ACHN (cell line): ENCODE data around the gene PRUNE2.
"Not testable (repeated sequence)": the region's sequence is repeated elsewhere in the genome, so short reads cannot be mapped to it uniquely, and the experiment has no call there.

Experiments
- DNase-seq: peaks from one replicate; pipeline ENCODE4 v3.0.0-alpha.2; 2015
- in situ Hi-C: cut with HindIII; loops from 2 replicates; pipeline ENCODE4 v1.10.0; 2017; ENCODE audit warnings: low sequenced_read_pairs, low pct_ligation_motif_present, low pct_unique_long_range_greater_than_20kb

Gene PRUNE2

DNA sequence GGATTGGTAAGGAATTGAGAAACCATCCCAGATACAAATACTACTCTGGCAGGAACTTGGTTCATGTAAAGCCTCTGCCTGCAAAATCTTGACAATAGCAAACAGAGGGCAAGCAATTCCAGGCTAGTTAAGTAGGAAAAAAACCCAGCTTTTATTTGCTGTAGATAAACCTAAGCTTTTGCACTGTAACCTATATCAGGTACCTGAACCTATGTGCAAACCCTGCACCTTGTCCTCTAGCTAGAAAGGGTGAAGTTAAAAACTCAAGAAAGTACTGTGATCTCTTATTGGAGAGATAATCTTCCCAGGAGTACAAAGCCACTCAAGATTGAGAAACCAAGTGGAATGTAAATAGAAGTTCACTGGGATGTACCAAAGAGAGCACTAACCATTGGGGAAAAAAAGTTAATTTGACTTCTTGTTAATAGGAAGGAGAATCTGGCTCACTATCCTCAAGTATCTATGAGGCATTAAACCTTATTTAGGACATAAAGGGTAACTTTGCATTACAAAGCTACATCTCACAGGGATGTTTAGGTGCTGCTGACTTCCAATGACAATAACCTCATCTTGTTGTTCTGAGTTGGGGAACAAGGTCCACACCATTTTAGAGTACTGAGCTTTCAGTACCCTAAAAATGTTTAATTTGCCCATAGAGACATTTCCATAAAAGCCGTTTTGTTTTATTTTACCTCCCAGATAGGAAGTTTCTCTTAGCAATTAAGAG is 215.5 kb downstream of the PRUNE2 start:
- in situ Hi-C loops, result no loop called here

DNA sequence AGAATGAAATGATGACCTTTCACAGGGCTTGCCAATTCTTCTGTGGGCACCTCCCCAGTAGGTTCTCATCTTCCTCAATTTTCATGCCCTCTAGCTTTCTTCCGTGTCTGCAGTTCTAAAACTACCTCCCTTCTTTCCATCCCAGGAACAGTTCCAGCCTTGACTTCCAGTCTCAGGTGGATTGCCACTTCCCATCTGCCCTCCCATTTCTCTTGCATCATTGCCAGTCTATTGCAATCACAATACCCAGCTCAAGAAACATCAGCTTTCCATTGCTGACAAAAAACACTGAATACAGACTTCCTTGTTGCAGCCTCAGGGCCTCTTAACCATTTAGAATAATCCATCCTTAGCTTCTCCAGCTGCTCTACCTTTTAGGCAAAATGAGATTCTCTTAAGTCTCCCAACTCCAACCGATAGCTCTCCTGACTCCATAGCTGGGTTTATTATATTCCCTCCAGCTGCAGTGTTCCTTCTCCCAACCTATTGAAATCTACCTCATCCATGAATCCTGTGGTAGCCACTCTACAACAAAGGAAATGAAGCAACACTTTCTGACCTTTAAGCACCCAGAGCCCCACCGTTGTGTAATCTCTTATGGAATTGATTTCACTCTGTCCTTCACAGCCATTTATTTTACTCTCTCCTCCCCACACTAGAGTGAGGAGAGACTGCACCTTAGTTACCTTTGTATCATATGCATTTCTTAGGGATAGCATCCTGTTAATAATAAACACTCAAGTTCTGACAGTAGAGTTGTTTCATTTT is 217.3 kb downstream of the PRUNE2 start:
- no peak for DNase-seq
- in situ Hi-C loops, result no loop called here

More for the DNA sequence above, 215.5 kb downstream of the PRUNE2 start:
- no peak for DNase-seq

DNA sequence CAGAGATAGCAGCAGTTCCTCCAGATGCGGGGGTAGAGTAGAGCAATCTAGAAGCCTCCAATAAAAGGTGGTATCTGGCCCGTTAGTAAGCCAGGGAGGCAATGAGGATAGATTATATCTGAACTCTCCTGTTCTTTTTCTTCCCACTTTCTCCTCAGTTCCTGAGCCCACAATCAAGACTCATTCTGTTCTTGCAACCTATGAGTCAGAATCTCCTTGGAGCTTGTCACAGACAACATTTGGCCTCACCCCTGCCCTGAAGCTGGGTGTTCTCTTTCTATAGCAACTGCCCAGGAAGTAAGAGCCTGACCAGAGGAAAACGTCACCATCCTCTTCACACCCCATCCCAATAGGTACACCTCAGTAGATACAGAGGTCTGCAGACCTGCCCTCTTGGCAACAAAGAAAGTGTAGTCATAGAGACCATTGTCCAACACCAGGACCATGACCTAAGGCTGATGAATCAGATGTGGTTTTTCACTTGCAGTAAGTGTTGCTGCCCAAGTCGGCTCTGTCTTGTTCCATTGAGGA is 218.0 kb downstream of the PRUNE2 start:
- DNase-seq, result peak; percentile 60
- in situ Hi-C loops, result no loop called here

DNA sequence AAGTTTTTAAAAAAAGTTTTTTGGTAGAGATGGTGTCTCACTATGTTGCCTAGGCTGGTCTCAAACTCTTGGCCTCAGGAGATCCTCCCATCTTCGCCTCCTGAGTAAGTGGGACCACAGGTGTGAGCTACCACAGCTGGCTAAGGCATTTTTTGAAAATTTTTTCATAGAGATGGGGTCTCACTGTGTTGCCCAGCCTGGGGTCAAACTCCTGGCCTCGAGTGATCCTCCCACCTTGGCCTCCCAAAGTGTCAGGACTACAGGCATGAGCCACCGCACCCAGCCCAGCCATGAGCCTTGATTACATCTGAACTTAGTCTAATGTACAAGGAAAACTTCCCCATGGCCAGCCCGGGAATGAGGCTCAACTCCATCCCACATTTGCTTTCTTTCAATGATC is 219.2 kb downstream of the PRUNE2 start:
- no peak for DNase-seq
- in situ Hi-C loops, result no loop called here

DNA sequence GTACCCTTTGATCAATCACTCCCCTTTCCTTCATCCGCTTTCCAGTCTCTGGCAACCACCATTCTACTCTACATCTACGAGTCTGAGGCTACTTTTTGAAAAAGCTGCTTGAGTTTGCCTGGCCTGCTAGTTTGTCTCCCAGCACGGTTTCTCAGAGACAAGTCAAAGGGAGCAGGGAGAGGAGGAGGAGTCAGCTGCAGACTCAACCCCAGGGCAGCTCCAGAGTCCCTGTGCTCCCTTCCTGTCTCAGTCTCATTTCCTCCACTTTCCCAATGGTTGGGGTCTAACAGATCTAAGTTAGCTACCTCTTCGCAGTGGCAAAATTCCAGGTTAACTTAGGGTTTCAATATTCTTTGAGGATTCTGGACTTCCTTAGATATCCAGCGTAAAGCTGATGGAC is 221.7 kb downstream of the PRUNE2 start:
- in situ Hi-C loops, result no loop called here
- DNase-seq, result no peak

DNA sequence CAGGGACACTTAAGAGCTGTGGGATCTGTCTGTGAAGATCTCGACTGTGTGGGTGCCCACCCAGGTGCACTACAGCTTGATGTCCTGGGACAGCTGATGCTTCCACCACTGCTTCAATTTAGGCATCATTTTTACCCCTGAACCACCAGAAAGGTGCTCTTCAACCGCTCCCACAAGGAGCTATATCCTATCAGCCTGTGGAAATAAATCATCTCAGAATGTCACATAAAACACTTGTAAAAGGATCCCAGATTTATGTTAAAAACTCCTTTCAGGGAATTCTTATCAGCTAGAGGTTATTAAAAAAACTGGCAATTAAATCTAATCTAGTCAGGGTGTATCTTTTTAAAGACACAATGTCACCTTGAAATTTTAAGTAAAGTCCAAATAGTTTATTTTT is 224.4 kb downstream of the PRUNE2 start:
- in situ Hi-C loops, result no loop called here
- DNase-seq, result no peak

DNA sequence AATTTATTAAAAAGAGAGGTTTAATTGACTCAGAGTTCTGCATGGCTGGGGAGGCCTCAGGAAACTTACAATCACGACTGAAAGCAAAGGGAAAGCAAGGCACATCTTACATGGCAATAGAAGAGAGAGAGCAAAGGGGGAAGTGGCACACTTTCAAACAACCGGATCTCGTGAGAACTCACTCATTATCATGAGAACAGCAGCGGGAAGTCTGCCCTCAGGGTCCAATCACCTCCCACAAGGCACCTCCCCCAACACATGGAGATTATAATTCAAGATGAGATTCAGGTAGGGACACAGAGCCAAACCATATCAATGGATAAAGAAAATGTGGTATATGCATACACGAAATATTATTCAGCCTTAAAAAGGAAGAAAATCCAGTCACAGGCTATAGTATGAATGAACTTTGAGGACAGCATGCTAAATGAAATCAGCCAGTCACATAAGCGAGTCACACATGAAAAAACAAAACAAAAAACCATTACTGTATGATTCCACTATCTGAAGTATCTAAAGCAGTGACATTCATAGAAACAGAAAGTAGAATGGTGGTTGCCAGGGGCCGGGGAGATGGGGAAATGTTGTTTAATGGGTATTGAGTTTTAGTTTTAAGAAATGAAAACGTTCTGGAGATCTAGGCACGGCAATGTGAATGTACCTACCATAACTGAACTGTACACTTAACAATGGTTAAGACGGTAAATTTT is 225.0 kb downstream of the PRUNE2 start:
- in situ Hi-C loops, result no loop called here
- no peak for DNase-seq

DNA sequence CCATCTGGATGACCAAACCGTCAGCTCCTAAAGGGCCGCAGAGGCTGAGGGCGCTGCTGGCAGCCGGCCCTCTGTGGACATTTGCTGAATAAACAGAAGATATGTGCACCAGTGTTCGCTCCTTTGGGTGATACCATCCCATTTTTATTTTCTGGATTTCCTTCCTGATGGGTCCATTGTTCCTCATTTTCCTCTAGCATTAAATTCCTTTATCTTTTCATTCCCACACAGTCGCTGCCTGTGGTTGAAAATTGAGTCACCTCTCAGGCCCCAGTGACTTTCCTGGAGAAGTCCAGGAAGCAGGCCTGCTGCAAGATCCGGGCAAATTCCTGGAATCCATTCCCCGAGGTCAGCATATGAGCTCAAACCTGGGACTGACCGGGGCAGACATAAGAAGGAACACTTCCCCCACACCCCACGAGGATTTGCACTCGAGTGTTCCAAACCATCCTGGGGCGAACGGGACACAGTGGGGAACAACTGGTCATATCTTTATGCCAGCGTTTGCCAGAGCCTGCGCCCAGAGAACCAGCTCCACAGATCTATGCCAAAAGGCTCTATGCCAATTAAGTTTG is 228.3 kb downstream of the PRUNE2 start:
- in situ Hi-C loops, result no loop called here
- DNase-seq, result peak; percentile 82

DNA sequence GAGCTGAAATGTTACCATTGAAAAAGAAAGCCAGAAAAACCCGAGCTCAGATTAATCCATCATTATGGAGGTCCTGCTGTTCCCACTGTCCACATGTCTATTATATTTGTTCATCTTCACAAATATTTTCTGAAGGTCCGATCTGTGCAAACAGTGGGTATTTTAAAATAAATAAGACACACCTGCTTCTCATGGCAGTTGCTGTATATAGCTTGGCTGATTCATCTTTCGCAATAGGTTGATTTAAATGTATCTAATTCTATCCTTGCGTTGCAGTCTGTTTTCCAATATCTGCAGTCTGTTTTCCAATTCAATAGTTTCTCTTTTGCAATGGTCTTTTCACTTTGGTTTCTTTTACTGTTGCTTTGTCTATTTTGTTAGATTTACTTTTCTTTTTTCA is 229.1 kb downstream of the PRUNE2 start:
- no peak for DNase-seq
- in situ Hi-C loops, result no loop called here

DNA sequence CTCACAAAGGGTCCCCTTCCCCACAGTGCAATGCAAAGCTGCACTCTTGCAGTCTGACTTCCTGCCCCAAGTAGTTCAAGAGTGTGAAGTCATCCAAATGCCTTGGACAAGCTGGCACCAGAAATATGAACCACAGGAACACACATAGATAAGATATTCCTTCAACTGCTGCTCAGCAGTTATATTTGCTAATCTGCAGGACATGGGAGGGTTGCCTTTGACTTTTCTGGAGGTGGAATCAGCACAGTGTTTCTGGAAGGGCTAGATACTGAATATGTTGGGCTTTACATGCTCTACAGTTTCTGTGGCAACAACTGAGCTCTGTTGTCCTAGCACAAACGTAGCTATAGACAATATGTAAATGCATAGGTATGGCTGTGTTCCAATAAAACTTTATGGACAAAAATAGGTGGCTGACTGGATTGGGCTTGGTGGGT is 238.4 kb downstream of the PRUNE2 start:
- DNase-seq, result no peak
- in situ Hi-C loops, result no loop called here

DNA sequence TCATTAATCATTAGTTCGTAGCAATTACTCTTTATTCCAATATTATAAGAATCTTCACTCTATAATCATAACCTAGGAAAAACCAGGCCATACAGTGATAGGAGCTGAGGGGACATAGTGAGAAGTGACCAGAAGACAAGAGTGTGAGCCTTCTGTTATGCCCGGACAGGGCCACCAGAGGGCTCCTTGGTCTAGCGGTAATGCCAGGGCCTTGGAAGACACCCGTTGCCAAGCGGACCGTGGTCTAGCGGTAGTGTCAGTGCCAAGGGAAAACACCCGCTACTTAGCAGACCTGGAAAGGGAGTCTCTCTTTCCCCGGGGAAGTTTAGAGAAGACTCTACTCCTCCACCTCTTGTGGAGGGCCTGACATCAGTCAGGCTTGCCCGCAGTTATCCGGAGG is 239.9 kb downstream of the PRUNE2 start:
- in situ Hi-C loops, result not testable (repeated sequence)

DNA sequence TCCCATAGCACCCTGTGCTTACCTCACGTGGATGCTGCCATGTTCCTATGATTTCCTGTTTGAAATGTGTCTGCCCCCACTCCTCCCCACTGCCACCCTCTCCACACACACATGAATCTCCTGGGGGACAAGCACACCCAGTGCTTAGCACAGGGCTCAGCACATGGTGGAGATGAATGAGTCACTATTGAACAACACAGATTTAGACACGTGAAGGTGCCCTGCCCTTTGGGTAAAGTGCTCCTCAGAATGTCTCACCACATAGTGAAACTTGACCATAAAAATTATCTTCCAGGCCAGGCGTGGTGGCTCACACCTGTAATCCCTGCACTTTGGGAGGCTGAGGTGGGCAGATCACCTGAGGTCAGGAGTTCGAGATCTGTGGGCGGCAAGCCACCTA is 240.5 kb downstream of the PRUNE2 start:
- DNase-seq, result no peak
- in situ Hi-C loops, result no loop called here

More for the DNA sequence above, 239.9 kb downstream of the PRUNE2 start:
- DNase-seq, result peak; percentile 23

DNA sequence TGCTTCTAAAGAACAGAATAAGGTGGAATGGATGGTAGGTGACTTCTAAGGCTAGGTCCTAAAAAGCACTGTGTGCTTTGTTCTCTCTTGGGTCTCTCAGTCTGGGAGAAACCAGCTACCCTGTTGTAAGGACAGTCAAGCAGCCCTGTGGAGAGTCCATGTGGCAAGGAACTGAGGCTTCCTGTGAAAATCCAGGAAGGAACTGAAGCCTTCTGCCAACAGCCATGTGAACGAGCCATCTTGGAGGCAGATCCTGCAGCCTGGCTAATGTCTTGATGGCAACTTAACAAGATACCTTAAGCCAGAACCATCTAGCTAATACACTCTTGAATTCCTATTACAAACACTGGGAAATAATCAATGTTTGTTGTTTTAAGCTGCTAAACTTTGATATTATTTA is 241.8 kb downstream of the PRUNE2 start:
- in situ Hi-C loops, result no loop called here
- DNase-seq, result no peak

DNA sequence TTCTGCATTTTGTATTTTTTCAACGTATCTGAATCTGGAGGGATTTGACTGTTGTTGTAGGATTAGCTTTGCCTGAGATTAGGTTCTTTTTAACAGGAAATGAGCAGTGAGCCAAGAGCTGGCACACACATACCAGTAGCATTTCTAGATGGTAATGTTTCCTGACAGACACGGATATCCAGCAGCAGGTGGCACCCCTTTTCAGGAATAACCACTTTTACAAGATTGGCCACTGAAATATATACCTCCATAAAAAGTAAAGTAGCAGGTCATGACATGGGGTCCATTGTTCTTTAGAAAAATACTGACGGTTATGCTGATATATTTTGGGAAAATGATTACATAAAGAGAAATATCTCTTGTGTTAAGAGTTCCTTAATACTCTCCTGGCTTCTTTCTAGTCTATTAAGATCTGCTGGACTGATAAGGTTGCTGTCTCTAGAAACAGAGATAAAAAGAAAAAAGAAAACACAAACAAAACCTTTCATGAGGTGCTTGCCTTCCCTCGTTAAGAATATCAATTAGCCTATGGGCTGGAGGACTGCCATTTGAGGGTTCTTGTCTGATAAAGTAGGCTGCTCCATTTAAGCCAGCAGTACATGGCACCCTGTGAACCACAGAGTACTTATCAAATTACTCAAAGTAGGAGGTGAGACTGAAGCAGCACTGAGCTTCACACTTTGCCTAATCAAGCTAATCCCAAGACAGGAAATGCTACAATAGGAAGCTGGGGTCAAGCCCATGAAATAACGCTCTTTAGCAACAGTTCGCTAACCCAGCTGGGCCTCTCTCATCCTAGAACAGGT is 243.2 kb downstream of the PRUNE2 start:
- DNase-seq, result no peak
- in situ Hi-C loops, result no loop called here

DNA sequence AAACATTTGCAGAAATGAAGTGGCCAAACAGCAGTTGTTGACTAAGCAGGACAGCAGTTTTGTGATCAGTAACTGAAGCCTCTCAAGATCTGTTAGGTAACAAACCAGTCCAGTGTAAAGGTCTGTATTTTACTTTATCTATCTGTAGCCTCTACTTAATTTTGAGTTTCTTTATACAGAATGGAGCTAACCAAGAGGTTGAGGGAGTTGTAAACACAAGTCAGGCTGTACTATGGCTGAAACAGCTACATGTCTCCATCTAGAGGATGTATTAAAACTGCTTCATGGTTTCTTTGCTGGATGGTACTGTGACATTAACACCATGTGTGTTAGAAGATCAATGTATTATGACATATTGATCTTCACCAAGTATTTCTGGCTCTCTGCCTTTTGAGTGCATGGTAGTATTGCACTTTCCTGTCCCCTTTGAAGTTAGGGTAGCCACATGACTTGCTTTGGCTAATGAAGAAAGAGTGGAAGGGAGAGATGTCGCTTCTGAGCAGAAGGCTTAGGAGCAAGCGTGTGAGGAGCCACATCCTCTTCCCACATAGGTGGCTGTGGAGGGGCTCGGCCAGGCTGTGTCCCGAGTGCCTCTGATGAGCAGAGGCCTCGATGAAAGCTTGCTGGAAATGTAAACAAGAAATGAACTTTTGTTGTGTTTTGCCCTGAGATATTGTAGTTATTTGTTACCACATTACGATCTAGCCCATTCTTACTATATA is 247.2 kb downstream of the PRUNE2 start:
- in situ Hi-C loops, result no loop called here
- peak; percentile 50 for DNase-seq

DNA sequence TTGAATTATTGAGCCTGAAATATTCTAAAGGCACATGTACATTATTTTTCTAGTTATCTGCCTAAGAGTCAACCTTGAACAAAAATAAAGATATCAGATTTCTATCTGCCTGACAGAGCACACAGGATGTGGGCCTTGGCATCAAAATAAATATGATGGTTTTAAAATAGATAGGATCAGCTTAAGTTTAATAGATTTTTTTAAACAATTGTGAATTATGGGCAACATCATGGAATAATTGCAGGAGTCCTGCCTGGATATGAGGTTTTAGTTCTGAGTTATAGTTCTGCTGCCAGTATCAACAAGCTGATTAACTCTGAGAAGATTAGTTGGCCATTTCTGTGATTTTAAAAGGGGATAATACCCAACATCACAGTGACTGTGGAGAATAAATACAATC is 248.6 kb downstream of the PRUNE2 start:
- no peak for DNase-seq
- in situ Hi-C loops, result no loop called here

DNA sequence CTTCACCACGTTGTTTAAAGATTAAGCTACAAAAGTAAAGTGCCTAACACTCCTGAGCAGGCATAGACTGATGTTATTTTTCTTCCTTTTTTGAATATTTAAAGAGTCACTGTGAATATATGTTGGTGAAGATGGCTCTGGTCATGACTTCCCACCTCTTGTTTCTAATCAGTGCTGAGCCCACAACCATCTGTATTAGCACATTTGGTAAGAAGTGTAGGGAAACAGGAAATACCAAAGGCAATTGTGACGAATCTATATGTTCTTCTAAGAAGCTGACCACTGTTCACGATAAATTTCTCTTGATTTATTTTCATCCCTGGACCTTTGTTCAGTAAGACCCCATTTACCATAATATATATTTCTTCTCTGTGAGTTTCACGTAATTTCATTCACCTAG is 249.9 kb downstream of the PRUNE2 start:
- in situ Hi-C loops, result no loop called here

DNA sequence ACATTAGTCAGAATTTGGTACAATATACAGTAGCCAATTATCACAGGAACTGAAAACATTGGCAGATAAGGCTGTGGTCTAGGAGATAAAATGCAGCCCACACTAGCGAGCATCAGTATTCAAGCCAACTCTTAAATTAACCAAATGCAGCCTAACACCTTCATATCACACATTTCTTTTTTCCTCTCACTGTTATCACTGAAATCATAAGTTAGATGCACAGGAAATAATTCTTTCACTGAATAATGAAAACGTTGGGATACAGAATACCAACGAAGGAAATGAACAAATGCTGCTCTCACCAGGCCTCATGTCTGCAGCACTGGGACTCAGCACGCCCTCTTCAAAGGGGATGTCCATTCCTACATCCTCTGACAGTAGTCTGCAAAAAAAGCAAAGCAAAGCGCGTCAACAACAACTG is 250.8 kb downstream of the PRUNE2 start:
- in situ Hi-C loops, result no loop called here
- no peak for DNase-seq

More for the DNA sequence above, 249.9 kb downstream of the PRUNE2 start:
- DNase-seq, result no peak
